GM23248 (cell line): ENCODE results near the gene ACTL8.

ENCODE experiments used
- EZH2 ChIP-seq: fragments of 200-600 bp; sonication (generic); IDR thresholded peaks from 2 replicates; pipeline ENCODE4 v1.6.1; 2018; ENCODE audit warnings: antibody characterized with exemption, mild to moderate bottlenecking; ENCODE audit not compliant: insufficient read depth, poor library complexity, severe bottlenecking
- EZH2phosphoT487 ChIP-seq: fragments of 200-600 bp; sonication (generic); IDR thresholded peaks from 2 replicates; pipeline ENCODE4 v1.6.1; 2018; ENCODE audit warnings: antibody characterized with exemption, moderate library complexity, mild to moderate bottlenecking, low read depth; ENCODE audit not compliant: insufficient read depth

DNA sequence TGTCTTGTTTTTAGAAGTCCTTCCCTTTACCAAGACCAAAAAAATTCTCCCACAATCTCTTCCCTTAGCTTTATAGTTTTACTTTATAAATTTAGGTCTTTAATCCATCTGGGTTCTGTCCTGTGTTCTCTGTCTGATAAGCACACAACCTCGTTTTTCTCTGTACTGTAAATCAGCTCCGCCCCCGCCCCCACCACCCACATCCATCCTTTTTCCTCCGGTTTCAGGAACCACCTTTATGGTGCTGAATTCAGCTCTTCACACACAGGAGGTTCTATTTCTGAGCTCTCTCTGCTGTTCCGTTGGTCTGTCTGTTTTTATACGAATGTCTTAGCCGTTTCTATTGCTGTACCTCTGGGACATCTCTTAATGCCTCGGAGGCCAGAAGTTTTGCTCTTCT, 44.5 kb downstream of the ACTL8 start:
- TF ChIP-seq EZH2phosphoT487: no peak
- no peak for TF ChIP-seq EZH2
